Measurements from ENCODE around the gene BAG3.

DNA sequence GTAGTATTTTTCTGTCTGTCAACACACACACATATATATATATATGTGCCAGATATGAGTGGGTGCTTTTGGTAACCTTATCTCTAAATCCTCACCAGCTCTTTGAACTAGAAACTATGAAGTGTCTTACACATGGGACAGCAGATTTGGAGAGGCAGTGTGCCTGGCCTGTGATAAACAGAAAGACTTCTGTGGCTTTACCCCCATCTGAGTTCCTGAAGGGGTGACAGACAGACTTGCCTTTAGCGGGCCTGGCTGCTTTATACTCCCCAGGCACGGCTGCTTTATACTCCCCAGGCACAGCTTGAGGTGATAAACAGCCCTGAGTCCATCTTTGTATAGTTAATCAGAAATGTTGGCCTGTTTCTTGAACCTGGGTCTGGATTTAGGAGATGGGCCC is 5.6 kb downstream of the BAG3 start:
- TF ChIP-seq, protein P1, sequence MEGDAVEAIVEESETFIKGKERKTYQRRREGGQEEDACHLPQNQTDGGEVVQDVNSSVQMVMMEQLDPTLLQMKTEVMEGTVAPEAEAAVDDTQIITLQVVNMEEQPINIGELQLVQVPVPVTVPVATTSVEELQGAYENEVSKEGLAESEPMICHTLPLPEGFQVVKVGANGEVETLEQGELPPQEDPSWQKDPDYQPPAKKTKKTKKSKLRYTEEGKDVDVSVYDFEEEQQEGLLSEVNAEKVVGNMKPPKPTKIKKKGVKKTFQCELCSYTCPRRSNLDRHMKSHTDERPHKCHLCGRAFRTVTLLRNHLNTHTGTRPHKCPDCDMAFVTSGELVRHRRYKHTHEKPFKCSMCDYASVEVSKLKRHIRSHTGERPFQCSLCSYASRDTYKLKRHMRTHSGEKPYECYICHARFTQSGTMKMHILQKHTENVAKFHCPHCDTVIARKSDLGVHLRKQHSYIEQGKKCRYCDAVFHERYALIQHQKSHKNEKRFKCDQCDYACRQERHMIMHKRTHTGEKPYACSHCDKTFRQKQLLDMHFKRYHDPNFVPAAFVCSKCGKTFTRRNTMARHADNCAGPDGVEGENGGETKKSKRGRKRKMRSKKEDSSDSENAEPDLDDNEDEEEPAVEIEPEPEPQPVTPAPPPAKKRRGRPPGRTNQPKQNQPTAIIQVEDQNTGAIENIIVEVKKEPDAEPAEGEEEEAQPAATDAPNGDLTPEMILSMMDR (conservative IDR thresholded peaks at IDR 0.05) = no peak
- TF ChIP-seq EZH2 (IDR thresholded peaks at IDR 0.05; ENCODE audit: low read depth) = no peak
